ENCODE measurements around the gene COL24A1. TPM values are rescaled to one million over a fixed set of nuclear protein-coding genes. Genes with fewer than 3 reads are reported as not detected.

Gene COL24A1
- total RNA-seq, 2 experiments from 2014 or later = not detected

GRCh38 chr1:85700422-85700821 lies 456.1 kb downstream of the COL24A1 start:
- ChIA-PET CTCF (no interaction called here), POLR2A (interaction anchor here (1.4 kb wide), 1 partner anchor 8 kb away, joined by 3 read pairs; the partner anchor contains the start of gene ZNHIT6)
- no peak overlapping the region for H3K4me3 Mint-ChIP-seq
- H3K9me3 Mint-ChIP-seq = no peaks in the 10 kb centered on the region
- peaks cover 44% of the 10 kb centered on the region for H3K36me3 Mint-ChIP-seq
- H3K27me3 Mint-ChIP-seq = no peaks in the 10 kb centered on the region
- DNase-seq = no peak
- no peak overlapping the region for H3K27ac Mint-ChIP-seq
- intact Hi-C loops (cut with micrococcal nuclease) = loop anchor here (10.0 kb wide), 1 partner anchor 694 kb away; the partner anchor contains the start of gene ODF2L
- peaks cover 19% of the 10 kb centered on the region for H3K4me1 Mint-ChIP-seq (ENCODE audit: low read depth)

GRCh38 chr1:85697895-85698294 lies 458.7 kb downstream of the COL24A1 start:
- intact Hi-C loops (cut with micrococcal nuclease) = no loop called here
- H3K27ac Mint-ChIP-seq = no peak overlapping the region
- H3K9me3 Mint-ChIP-seq = no peaks in the 10 kb centered on the region
- peaks cover 35% of the 10 kb centered on the region for H3K36me3 Mint-ChIP-seq
- no peaks in the 10 kb centered on the region for H3K27me3 Mint-ChIP-seq
- no peak overlapping the region for H3K4me3 Mint-ChIP-seq
- peaks cover 6% of the 10 kb centered on the region for H3K4me1 Mint-ChIP-seq (ENCODE audit: low read depth)
- DNase-seq = no peak
- ChIA-PET CTCF (interaction anchor here (0.8 kb wide), 1 partner anchor 10 kb away, joined by 3 read pairs; no protein-coding TSS in a partner anchor), POLR2A (interaction anchor here (1.1 kb wide), 1 partner anchor 10 kb away, joined by 3 read pairs; no protein-coding TSS in a partner anchor)

- ChIA-PET CTCF (interaction anchor here (0.6 to 2.1 kb wide), 8 partner anchors 9 to 434 kb away, joined by 3 to 8 read pairs (median 6); partner anchors contain the start of genes C1orf52 and ZNHIT6), POLR2A (interaction anchor here (1.0 kb wide), 1 partner anchor 22 kb away, joined by 3 read pairs; no protein-coding TSS in a partner anchor)
- Mint-ChIP-seq H3K4me1 (ENCODE audit: low read depth) (peaks cover 4% of the 10 kb centered on the region), H3K36me3 (peaks cover 22% of the 10 kb centered on the region), H3K27me3 (no peaks in the 10 kb centered on the region), H3K27ac (no peak overlapping the region), H3K4me3 (no peak overlapping the region), H3K9me3 (no peaks in the 10 kb centered on the region)
- no peak for DNase-seq
- intact Hi-C loops (cut with micrococcal nuclease) = loop anchor here (2.0 kb wide), 2 partner anchors 384 to 748 kb away; no protein-coding TSS in a partner anchor
Observed at GRCh38 chr1:85692730-85693314, 463.8 kb downstream of the COL24A1 start.

GRCh38 chr1:85689775-85690404 lies 466.7 kb downstream of the COL24A1 start:
- Mint-ChIP-seq H3K27me3 (no peaks in the 10 kb centered on the region), H3K4me1 (ENCODE audit: low read depth) (peaks cover 4% of the 10 kb centered on the region), H3K9me3 (no peaks in the 10 kb centered on the region), H3K27ac (no peak overlapping the region), H3K4me3 (no peak overlapping the region), H3K36me3 (peaks cover 23% of the 10 kb centered on the region)
- CTCF ChIA-PET = no interaction called here
- DNase-seq = no peak
- POLR2A ChIA-PET = no interaction called here
- intact Hi-C loops (cut with micrococcal nuclease) = no loop called here

GRCh38 chr1:85683292-85684025 lies 473.1 kb downstream of the COL24A1 start:
- no peak for DNase-seq
- Mint-ChIP-seq H3K27me3 (no peaks in the 10 kb centered on the region), H3K4me1 (ENCODE audit: low read depth) (no peaks in the 10 kb centered on the region), H3K9me3 (no peaks in the 10 kb centered on the region), H3K4me3 (no peak overlapping the region), H3K36me3 (peaks cover 18% of the 10 kb centered on the region), H3K27ac (no peak overlapping the region)
- CTCF ChIA-PET = no interaction called here
- POLR2A ChIA-PET = no interaction called here
- intact Hi-C loops (cut with micrococcal nuclease) = no loop called here

GRCh38 chr1:85681087-85681486 lies 475.5 kb downstream of the COL24A1 start:
- Mint-ChIP-seq H3K4me1 (ENCODE audit: low read depth) (no peaks in the 10 kb centered on the region), H3K9me3 (no peaks in the 10 kb centered on the region), H3K27ac (no peak overlapping the region), H3K27me3 (no peaks in the 10 kb centered on the region), H3K4me3 (no peak overlapping the region), H3K36me3 (peaks cover 26% of the 10 kb centered on the region)
- no peak for DNase-seq
- intact Hi-C loops (cut with micrococcal nuclease) = no loop called here
- POLR2A ChIA-PET = no interaction called here
- CTCF ChIA-PET = no interaction called here

Other genes with a start within 250 kb of the COL24A1 start
- 10 to 100 TPM; 31.5 to 32.3 TPM for gene ODF2L, start 239.6 kb upstream of the COL24A1 start, total RNA-seq